Measurements from ENCODE around the gene DNAAF2.
A peak's percentile ranks its signal among the peaks of the same experiment; 100 is the strongest.
"Not testable (repeated sequence)": the region's sequence is repeated elsewhere in the genome, so short reads cannot be mapped to it uniquely, and the experiment has no call there.

Gene DNAAF2

DNA sequence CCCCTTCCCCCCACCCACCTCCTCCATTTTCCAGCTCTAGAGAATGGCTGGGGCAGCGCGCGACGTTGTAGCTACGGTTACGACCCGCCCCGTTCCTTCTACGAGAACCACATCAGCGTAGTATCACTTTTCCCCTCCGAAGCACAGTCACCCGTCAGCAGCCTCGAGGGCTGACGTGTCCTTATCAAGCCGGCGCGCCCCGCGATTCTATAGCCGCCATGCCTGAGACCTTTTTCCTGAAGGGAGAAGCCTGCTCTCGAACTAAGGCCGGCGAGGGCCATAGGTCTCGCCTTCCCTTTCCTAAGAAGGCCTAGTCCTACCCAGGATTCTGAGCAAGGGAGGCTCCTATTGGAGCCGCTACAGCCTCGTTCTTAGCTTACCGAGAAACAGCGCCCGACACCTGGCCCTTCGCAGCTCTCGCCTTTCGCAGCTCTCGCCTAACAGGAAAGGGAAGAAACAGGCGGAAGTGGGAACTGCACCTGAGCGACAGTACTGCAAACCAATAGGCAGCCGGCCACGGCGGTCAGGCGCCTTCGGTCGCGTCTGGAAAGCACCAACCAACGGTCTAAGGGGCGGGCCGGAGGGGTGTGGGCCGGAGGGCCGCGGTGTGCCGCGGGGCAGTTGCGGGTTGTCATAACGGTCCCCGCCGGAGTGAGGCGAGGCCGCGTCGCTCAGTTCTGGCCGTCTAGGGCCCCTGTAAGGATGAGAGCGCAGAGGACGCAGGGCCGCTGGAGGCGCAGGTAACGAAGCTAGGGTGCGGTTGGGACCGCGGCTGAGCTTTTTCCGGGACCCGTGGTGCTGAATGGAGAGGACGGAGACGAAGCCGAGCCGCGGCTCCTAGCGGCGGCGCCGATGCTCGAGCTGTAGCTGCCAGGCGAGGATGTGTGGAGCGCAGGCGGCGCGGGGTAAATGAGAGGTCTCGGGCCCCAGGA, 14.6 kb downstream of the DNAAF2 start, which contains the start of the genes MGAT2 and RPL36AL:
Gene MGAT2, plus strand, starts transcription at position 618 of the 932 bp plus-strand sequence. CDS start 470 bp downstream, outside the sequence.
Gene RPL36AL, minus strand, starts transcription at position 445 of the 932 bp plus-strand sequence. CDS start 1,522 bp downstream, outside the sequence.
- DNase-seq (ENCODE audit: low read depth): peak; percentile 99
- H3K4me3 ChIP-seq (ENCODE audit: low read length): peak within 1 kb of the TSS; percentile 98
- TF ChIP-seq, protein P1, sequence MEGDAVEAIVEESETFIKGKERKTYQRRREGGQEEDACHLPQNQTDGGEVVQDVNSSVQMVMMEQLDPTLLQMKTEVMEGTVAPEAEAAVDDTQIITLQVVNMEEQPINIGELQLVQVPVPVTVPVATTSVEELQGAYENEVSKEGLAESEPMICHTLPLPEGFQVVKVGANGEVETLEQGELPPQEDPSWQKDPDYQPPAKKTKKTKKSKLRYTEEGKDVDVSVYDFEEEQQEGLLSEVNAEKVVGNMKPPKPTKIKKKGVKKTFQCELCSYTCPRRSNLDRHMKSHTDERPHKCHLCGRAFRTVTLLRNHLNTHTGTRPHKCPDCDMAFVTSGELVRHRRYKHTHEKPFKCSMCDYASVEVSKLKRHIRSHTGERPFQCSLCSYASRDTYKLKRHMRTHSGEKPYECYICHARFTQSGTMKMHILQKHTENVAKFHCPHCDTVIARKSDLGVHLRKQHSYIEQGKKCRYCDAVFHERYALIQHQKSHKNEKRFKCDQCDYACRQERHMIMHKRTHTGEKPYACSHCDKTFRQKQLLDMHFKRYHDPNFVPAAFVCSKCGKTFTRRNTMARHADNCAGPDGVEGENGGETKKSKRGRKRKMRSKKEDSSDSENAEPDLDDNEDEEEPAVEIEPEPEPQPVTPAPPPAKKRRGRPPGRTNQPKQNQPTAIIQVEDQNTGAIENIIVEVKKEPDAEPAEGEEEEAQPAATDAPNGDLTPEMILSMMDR (IDR thresholded peaks at IDR 0.05; ENCODE audit: insufficient read depth, low read depth, low read length, missing control alignments): peak; percentile 46

DNA sequence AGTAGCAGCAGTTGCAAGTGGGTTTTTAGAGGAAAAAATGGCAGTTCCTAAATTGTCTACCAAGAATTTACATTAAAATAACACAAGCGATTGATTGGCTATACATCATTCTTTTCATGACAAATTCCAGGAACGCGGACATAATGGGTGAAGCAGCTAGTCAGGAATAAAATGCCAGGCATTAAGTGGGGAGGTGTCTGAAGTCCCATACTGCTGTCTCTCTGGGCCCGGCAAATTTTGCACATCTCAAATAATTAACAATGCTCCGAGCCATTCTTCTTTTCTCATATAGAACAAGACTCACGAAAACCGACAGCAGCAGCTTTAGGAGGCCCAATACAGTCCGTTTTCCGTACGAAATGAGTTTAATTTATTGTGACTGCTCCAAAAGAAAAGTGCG, 15.3 kb downstream of the DNAAF2 start:
- TF ChIP-seq, protein P1 (IDR thresholded peaks at IDR 0.05; ENCODE audit: insufficient read depth, low read depth, low read length, missing control alignments): no peak
- peak overlapping the region; percentile 98 for H3K4me3 ChIP-seq (ENCODE audit: low read length)
- no peak for DNase-seq (ENCODE audit: low read depth)

DNA sequence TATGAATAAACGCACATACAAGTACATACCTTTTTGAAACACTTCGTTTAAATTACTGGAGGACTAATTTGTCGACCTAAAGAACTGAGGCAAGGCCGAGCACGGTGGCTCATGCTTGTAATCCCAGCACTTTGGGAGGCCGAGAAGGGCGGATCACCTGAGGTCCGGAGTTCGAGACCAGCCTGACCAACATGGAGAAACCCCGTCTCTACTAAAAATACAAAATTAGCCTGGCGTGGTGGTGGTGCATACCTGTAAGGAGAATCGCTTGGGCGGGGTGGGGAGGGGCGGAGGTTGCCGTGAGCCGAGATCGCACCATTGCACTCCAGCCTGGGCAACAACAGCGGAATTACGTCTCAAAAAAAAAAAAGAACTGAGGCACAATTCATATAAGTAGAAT, 15.8 kb downstream of the DNAAF2 start:
- H3K4me3 ChIP-seq (ENCODE audit: low read length): peak overlapping the region; percentile 98
- not testable (repeated sequence) for DNase-seq (ENCODE audit: low read depth)

DNA sequence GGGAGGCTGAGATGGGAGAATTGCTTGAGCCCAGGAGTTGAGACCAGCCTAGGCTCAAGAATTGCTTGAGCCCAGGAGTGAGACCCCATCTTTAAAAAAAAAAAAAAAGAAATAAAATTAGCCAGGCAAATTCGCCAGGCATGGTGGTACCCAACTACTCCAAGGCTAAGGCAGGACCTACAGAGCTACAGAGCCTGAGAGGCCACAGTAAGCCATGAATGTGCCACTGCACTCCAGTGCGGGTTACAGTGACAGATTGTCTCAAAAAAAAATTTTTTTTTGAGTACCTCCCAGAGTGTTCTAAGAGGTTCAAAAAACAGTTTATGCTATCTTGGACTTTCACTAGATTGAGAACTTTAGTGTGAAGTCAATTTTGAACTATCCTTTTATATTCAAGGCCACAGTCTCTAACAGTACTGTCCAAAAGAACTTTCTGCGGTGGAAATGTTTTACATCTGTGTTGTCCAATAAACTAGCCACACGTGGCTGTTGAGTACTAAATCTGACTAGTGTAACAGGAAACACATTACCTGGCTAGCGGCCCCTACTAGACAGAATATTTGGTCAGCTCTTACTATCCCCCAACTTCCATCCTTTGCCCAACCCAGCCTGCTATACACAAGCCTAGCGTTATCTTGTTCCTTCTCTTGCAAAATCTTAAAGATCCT, 17.1 kb downstream of the DNAAF2 start:
- DNase-seq (ENCODE audit: low read depth): no peak

DNA sequence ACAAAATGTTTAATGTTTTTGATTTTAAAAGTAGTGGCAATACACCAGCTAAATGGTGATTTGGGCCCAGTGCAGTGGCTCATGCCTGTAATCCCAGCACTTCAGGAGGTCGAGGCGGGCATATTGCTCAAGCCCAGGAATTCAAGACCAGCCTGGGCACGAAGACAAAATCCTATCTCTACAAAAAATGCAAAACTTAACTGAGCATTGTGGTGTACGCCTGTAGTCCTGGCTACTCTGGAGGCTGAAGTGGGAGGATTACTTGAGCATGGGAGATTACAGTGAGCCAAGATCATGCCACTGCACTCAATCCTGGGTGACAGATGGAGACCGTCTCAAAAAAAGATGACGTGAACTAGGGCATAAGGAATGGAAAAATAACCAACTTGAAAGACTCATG, 19.3 kb downstream of the DNAAF2 start:
- H3K4me3 ChIP-seq (ENCODE audit: low read length): no peak overlapping the region
- DNase-seq (ENCODE audit: low read depth): peak; percentile 73
- TF ChIP-seq, protein P1 (IDR thresholded peaks at IDR 0.05; ENCODE audit: insufficient read depth, low read depth, low read length, missing control alignments): no peak

More for the DNA sequence above, 17.1 kb downstream of the DNAAF2 start:
- TF ChIP-seq, protein P1 (IDR thresholded peaks at IDR 0.05; ENCODE audit: insufficient read depth, low read depth, low read length, missing control alignments): no peak
- no peak overlapping the region for H3K4me3 ChIP-seq (ENCODE audit: low read length)

DNA sequence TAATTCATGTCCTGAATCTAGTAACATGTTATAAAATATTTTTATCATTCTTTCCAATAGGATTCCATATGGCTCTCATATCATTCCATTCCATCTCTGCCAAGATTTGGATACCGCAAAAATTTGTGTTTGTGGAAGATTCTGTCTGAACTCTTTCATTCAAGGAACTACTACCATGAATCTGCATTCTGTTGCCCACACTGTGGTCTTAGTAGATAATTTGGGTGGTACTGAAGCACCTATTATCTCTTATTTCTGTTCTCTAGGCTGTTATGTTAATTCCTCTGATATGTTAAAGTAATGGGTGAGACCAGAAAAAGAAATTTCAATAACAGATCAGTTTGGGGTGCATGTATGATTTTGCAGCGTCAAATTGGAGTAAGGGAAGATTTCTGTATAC, 20.8 kb downstream of the DNAAF2 start:
- H3K4me3 ChIP-seq (ENCODE audit: low read length): no peak overlapping the region
- TF ChIP-seq, protein P1 (IDR thresholded peaks at IDR 0.05; ENCODE audit: insufficient read depth, low read depth, low read length, missing control alignments): no peak
- DNase-seq (ENCODE audit: low read depth): no peak

DNA sequence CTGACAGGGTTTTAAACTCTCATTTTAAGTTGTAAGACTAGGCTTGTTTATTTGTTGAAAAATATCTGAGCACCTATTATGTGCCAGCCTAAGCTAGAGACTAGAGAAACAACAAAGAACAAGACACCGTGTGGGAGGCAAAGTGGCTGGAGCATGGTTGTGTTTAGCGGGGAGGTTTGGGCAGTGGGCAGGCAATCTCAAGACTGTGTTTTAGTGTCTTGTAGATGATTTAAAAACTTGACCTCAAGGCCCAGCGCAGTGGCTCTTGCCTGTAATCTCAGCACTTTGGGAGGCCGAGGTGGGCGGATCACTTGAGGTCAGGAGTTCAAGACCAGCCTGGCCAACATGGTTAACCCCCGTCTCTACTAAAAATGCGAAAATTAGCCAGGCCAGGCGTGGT, 22.4 kb downstream of the DNAAF2 start:
- H3K4me3 ChIP-seq (ENCODE audit: low read length): no peak overlapping the region
- TF ChIP-seq, protein P1 (IDR thresholded peaks at IDR 0.05; ENCODE audit: insufficient read depth, low read depth, low read length, missing control alignments): no peak
- no peak for DNase-seq (ENCODE audit: low read depth)

Data from epithelial cell of esophagus (primary cell).